Psoas muscle (tissue), 8 donors: ENCODE results near the gene MAP2K2. TPM values are rescaled to one million over a fixed set of nuclear protein-coding genes. Genes with fewer than 3 reads are reported as not detected.
"Not testable (repeated sequence)": the region's sequence is repeated elsewhere in the genome, so short reads cannot be mapped to it uniquely, and the experiment has no call there.

Experiments
- ATAC-seq, 4 donors: fragments of 200-7000 bp; cut with Tn5 transposase; one replicate each; pipeline ENCODE4 v1.9.1; 2020; ENCODE audit warnings: moderate library complexity in 3 of 4, mild to moderate bottlenecking in 2 of 4
- DNase-seq, 2 donors: peaks; one replicate each; pipeline ENCODE4 v3.0.0-alpha.2; 2020
- H3K27ac ChIP-seq: fragments of 200-600 bp; one replicate; pipeline ENCODE4 v1.8.0; 2022
- H3K27me3 ChIP-seq, 3 donors: fragments of 200-600 bp in 1 of 3; one replicate each; pipeline versions ENCODE4 v1.6.1 to v1.8.0; 2013 to 2022; ENCODE audit warnings: low read length in 2 of 3, mild to moderate bottlenecking in 2 of 3, moderate library complexity in 1 of 3; ENCODE audit not compliant: insufficient read depth in 3 of 3
- H3K36me3 ChIP-seq, 2 donors: fragments of 200-600 bp in 1 of 2; one replicate each; pipeline versions ENCODE4 v1.6.1 to v1.8.0; 2013 to 2022; ENCODE audit warnings: low read depth in 1 of 2, mild to moderate bottlenecking in 1 of 2, moderate library complexity in 1 of 2; ENCODE audit not compliant: insufficient read depth in 1 of 2
- H3K4me1 ChIP-seq: fragments of 200-600 bp; one replicate; pipeline ENCODE4 v1.8.0; 2022
- H3K4me3 ChIP-seq: fragments of 200-600 bp; one replicate; pipeline ENCODE4 v1.8.0; 2022; ENCODE audit warnings: mild to moderate bottlenecking
- H3K9me3 ChIP-seq: fragments of 200-600 bp; one replicate; pipeline ENCODE4 v1.8.0; 2022
- CTCF ChIP-seq: fragments of 200-600 bp; IDR thresholded peaks from one replicate; pipeline ENCODE4 v1.8.0; 2022; ENCODE audit warnings: antibody characterized with exemption
- WGBS, 3 donors: extraction: QIAGEN DNeasy Blood & Tissue Kit; methylation state at CpG; one replicate each; pipeline versions ENCODE4 v1.1.6 to v1.1.7; 2013; 5-methylcytosine and 5-hydroxymethylcytosine counted together
- intact Hi-C, 2 donors: fragments of 100-400 bp; cut with DNase I; formaldehyde crosslinking; loops; one replicate each; pipeline versions ENCODE4 v1.11.0 to v1.14.2; 2022
- polyA plus RNA-seq, 3 donors: library from polyadenylated mRNA; stranded (reverse); fragments of 200-250 nt; gene quantifications; one replicate each; pipeline ENCODE4 v1.2.3, GENCODE V29; 2013
- total RNA-seq, 4 donors: library from RNA; stranded (reverse); fragmentation: NEBNext Ultra II Directional in 2 of 4; extraction: Animal tissue kit (Norgen Biotek cat#: 25700) in 2 of 4; gene quantifications; one replicate each; pipeline versions ENCODE4 v1.2.1 to v1.2.4, GENCODE V29; 2021 to 2023
- donor health status: healthy with polysubstance abuse.
- donor health status: DM: no; HTN: no; CAD: no; lungs with moderate emphysema.
- donor health status: Bipolar disorder and iron deficiency.
- donor health status: healthy.
- donor health status: DM: yes; HTN: yes; CAD: no.
- donor health status: DM: no; HTN: no; CAD: no.
- donor health status: DM: no; HTN: no; CAD: no.
- donor health status: DM: yes; HTN: yes; CAD: no.

The MAP2K2 gene
- total and polyA plus RNA-seq, 7 donors = 136 to 290 (median 189) TPM

GRCh38 chr19:4161415-4162077, 37.6 kb upstream of the MAP2K2 start:
- H3K27me3 ChIP-seq = peaks cover 0 to 14% (median 2%) of the 10 kb centered on the region in 3 donors
- ATAC-seq = no peak
- intact Hi-C loops = no loop called here
- H3K36me3 ChIP-seq = no peaks in the 10 kb centered on the region
- H3K27ac ChIP-seq = no peak overlapping the region
- DNase-seq = no peak
- H3K4me3 ChIP-seq = no peak overlapping the region
- H3K4me1 ChIP-seq = no peaks in the 10 kb centered on the region
- 77 to 87% (median 79%) methylated on average over 7 of the region's 7 CpGs for whole genome bisulfite sequencing, 3 donors
- TF ChIP-seq CTCF = no peak
- no peaks in the 10 kb centered on the region for H3K9me3 ChIP-seq

- H3K4me1 ChIP-seq, H3K36me3 ChIP-seq, H3K9me3 ChIP-seq, H3K27ac ChIP-seq, intact Hi-C loops, H3K4me3 ChIP-seq, DNase-seq, ATAC-seq: not testable (repeated sequence)
- peaks cover 0 to 21% (median 2%) of the 10 kb centered on the region in 3 donors for H3K27me3 ChIP-seq
- WGBS, 3 donors = 71 to 73% (median 73%) methylated on average over 8 of the region's 8 CpGs
Measured at GRCh38 chr19:4157971-4158370, 34.0 kb upstream of the MAP2K2 start.

- no peaks in the 10 kb centered on the region for H3K4me1 ChIP-seq
- no peak overlapping the region for H3K27ac ChIP-seq
- intact Hi-C loops = no loop called here
- peaks cover 0 to 29% (median 4%) of the 10 kb centered on the region in 3 donors for H3K27me3 ChIP-seq
- DNase-seq = no peak
- no peak for TF ChIP-seq CTCF
- no peak for ATAC-seq
- no peak overlapping the region for H3K4me3 ChIP-seq
- H3K9me3 ChIP-seq = no peaks in the 10 kb centered on the region
- WGBS, 3 donors = 65 to 66% (median 66%) methylated on average over 6 of the region's 6 CpGs
- no peaks in the 10 kb centered on the region for H3K36me3 ChIP-seq
Measured at GRCh38 chr19:4157164-4157563, 33.2 kb upstream of the MAP2K2 start.

GRCh38 chr19:4154571-4155312, 30.8 kb upstream of the MAP2K2 start:
- Histone ChIP-seq H3K27me3 (peaks cover 0 to 37% (median 4%) of the 10 kb centered on the region in 3 donors), H3K36me3 (no peaks in the 10 kb centered on the region), H3K4me1 (no peaks in the 10 kb centered on the region), H3K4me3 (no peak overlapping the region), H3K27ac (no peak overlapping the region), H3K9me3 (no peaks in the 10 kb centered on the region)
- DNase-seq (no peak), ATAC-seq (no peak)
- intact Hi-C loops = no loop called here
- 57 to 76% (median 59%) methylated on average over 20 to 21 of the region's 21 CpGs for WGBS, 3 donors
- no peak for TF ChIP-seq CTCF

GRCh38 chr19:4152241-4152998, 28.5 kb upstream of the MAP2K2 start:
- DNase-seq = no peak
- no peak for TF ChIP-seq CTCF
- Histone ChIP-seq H3K4me1 (no peaks in the 10 kb centered on the region), H3K9me3 (no peaks in the 10 kb centered on the region), H3K27ac (no peak overlapping the region), H3K4me3 (no peak overlapping the region), H3K27me3 (peaks cover 0 to 33% (median 4%) of the 10 kb centered on the region in 3 donors), H3K36me3 (no peaks in the 10 kb centered on the region)
- ATAC-seq = no peak
- WGBS, 3 donors = 70 to 75% (median 72%) methylated on average over 10 of the region's 10 CpGs
- intact Hi-C loops = no loop called here
